Stimulated activated naive CD4-positive, alpha-beta T cell (primary cell): ENCODE results near the gene HINT3.
"Not testable (repeated sequence)": the region's sequence is repeated elsewhere in the genome, so short reads cannot be mapped to it uniquely, and the experiment has no call there.

Experiments
- DNase-seq, 6 experiments: peaks; one replicate each; lab custom pipeline; 2025; lab: John Stamatoyannopoulos, UW

Gene HINT3

DNA sequence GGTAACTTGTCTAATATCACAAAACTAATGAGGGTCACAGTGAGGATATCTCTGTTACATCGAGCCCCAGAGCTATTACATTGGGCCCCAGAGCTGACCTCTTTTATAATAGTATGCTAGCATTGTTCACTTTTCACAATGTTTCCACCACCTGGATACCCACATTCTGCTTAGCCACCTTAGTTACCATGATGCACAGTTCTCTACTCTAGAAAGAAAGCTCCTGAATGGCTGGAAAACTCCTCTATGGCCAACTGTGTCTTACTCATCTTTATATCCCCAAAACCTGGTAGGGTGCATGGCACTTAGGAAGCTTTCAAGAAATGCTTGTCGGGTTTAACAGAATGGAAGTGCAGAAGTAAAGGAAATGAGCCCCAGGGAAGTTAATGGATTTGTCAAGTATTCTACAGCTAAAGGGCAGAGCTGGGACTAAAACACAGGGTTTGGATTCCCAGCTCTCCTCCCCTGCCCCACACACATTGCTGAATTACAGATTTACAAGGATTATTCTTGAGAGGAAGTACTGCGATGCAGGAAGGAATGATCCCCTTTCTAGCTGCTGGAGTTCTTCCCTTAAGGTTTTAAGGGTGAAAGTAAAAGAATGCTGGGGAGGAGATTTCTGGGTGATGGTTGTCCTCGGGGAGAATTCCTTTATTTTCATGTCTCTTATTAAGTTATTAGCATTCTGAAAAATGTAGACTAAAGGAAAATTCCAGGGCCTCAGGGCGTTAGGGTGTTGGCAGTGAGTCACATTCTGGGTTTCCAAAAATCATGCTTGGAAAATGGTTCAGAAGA is 16.1 kb upstream of the HINT3 start:
- no peak for DNase-seq

GRCh38 chr6:125942672-125943527 is 13.7 kb upstream of the HINT3 start:
- DNase-seq, result no peak

DNA sequence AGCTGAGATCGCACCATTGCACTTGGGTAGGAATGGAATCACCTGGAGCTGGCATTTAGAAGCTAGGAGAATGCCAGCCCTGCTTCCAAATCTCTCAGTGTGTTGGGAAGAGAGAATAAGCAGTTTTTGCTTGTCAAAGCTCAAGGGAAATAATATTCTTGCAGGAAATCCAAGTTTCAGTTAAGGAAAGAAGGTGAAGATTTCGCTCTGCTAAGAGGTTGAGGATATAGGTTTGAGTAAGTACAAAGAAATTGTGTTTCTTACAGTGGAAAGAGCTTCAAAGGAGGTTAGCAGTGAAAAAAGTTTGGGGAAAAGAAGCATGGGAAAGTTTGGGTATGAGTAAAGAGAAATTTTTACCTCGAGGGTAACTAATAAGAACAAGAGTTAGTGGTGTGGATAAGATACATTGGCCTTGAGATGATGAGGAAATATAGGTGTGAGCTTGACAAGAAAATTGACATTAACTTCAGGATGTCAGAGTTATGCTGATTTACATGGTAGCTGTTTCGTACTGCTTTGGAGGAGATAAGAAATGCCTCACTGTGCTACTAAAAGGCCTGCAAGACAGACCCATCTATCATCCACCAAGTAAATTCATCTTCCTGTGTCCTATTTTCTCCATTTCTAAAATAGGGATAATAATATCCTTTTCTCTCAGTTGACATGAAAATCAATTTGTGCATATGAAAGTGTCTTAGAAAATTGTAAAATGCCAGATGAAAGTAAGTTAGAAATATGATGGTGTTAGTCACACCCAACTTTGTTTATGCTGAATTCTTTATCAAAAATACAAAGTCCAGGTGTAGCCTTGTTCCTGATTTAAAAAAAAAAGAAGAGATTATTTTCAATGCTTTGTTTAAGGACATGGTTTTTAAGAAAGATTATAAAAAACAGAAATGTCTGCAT is 12.8 kb upstream of the HINT3 start:
- no peak for DNase-seq

GRCh38 chr6:125944434-125944816 is 12.1 kb upstream of the HINT3 start:
- no peak for DNase-seq

- DNase-seq, result no peak
Measured at GRCh38 chr6:125944896-125945295, 11.7 kb upstream of the HINT3 start.

- no peak for DNase-seq
Measured at GRCh38 chr6:125945378-125946141, 11.0 kb upstream of the HINT3 start.

DNA sequence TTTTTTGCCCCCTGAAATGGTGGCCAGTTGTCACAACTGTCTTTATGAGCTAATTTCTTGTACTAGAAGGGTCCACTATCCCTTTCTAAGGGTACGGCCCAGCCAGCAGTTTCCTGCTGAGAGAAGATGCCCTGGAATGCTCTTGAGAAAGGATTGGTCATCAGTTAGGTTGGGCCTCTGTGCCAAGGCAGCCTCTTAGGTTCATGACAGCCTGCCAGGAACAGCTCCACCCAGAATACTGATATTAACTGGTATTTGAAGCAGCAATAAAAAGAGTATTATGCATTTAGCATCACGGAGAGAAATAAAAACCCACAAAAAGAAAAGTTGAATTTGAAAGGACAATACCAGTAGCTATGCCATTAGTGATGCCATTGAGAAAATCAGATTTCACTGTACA is 9.0 kb upstream of the HINT3 start:
- no peak for DNase-seq

DNA sequence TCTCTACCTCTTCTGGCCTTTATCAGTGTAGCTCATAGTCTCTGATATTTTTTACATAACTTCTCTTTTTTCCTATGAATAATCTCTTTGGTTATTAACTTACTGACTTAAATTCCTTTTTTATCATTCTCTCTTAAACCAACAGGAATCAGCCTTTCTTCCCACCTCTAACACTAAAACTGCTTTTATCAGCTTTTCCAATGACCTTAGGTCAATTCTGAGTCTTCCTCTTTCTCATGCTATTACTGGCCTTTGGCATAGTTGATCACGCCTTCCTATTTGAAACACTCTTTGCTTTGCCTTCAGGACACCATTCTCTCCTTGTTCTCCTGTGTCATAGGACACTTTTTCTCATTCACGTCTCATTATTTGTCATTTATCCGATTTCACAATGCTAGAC is 8.1 kb upstream of the HINT3 start:
- no peak for DNase-seq

DNA sequence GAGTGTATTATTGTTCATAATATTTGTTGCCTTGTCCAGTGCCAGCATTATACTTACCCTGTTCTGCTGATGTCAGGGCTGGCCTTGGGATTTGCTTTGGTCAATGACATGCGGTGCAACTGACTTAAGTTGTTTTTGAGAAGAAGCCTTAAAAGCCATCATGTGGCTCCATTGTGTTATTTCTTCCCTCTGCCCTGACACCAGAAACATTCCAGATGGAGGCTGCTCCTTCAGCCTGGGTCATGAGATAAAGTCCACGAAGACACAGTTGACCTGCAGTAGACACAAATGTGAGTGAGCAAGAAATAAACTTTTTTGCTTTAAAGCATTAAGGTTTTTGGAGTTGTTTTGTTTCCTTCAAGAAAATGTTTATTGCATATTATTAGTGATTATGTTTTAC is 7.5 kb upstream of the HINT3 start:
- DNase-seq, result no peak

- no peak for DNase-seq
Measured at GRCh38 chr6:125950293-125950692, 6.3 kb upstream of the HINT3 start.

- DNase-seq, result not testable (repeated sequence)
Measured at GRCh38 chr6:125950716-125951115, 5.9 kb upstream of the HINT3 start.

DNA sequence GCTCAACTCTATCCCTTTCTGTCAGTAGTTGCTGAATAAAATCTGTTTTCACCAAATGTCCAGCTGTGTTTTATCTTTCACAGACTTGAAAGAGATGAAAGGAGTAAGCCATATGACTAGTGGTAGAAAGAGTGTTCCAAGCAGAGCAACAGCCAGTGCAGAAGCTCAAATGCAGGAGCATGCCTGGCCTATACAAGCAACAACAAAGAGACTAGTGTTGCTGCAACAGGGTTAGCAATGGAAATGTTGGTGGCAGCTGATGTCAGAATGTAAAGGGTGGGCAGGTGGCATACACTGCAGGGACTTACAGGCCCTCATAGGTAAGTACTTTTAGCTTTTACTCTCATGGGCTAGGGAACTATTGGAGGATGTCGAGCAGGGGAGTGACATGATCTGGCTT is 5.2 kb upstream of the HINT3 start:
- no peak for DNase-seq

- DNase-seq, result no peak
Measured at GRCh38 chr6:125952764-125953501, 3.6 kb upstream of the HINT3 start.

DNA sequence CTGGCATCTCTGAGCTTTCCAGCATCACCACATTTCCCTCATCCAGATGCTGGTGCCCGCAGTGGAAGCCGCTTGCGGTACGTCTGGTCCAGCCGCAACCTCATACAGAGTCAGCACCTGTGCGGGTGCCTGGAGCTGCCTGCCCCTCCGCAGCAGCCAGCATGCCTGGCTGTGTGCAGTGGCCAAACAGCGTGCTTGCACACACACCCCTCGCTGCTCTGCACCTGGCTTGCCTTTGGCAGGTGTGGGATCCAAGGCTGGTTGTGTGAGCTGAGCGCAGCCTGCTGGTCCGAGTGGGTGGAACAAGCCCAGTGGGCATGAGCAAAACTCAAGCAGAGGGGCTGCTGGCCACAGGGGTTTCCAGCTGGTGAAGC is 3.1 kb upstream of the HINT3 start:
- DNase-seq, result no peak

- DNase-seq, result no peak
Measured at GRCh38 chr6:125954735-125955339, 1.7 kb upstream of the HINT3 start.

DNA sequence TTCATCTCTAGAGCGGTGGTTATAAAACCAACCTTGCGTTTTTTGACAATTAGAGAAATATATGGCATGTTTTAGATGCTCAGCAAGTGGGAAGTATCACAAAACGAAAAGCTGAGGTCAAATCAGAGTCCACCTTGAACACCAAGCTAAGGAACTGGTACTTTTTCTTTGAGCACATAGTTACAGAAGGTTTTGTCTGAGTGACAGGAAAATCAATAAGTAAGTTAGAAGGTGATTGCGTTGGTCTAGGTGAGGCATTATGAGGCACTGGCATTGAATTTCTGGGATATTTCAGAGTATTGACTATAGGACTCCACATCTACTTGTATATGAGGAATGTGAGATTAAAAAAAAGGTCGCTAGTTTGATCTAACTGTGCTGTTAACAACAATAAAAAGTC is 597 bp upstream of the HINT3 start:
- peak in 1 of 6 experiments; percentile 44 for DNase-seq

DNA sequence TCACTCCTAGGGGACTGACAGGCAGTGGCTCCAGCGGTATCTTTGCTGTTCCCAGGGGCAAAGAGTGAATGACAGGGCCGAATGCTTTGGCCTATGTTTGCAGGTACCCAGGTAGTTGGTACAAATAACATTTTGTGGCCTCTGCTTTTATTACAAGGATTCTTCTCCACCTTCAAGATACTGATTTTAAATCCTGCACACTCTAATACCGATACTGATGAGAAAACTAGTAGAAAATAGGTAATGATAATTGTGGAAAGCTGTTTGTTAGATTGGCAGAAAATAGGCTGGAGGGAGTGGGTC is 772 bp downstream of the HINT3 start:
- no peak for DNase-seq

- DNase-seq, result no peak
Measured at GRCh38 chr6:125957845-125958244, 1.3 kb downstream of the HINT3 start.

DNA sequence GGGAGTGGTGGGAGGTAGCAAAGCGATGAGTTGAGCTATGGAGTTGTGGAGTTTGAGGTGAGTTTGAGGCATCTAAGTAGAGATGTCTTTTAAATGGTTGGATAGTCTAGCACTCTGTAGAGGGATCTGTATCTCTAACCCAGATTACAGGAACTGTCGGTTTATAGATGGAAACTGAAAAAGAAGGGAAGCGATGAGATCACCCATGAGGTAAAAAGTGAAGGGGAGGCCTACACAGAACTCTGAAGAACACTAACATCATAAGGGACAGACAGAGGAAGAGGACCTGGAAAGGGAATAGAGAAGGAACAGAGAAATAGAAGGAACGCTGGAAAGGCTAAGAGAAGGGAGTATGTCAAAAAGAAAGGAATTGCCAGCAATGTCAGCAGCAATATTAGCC is 2.5 kb downstream of the HINT3 start:
- DNase-seq, result no peak

- DNase-seq, result no peak
Measured at GRCh38 chr6:125961117-125961516, 4.5 kb downstream of the HINT3 start.
